H1 (cell line): ENCODE results near the gene KIFC1. TPM values are rescaled to one million over a fixed set of nuclear protein-coding genes. Genes with fewer than 3 reads are reported as not detected.

Source experiments
- ATF3 ChIP-seq: IDR thresholded peaks from 2 replicates; pipeline ENCODE4 v1.6.1; 2011; ENCODE audit warnings: low read depth, mild to moderate bottlenecking, low read length; ENCODE audit not compliant: insufficient read depth
- BCL11A ChIP-seq, 2 experiments: IDR thresholded peaks; one replicate each; pipeline ENCODE4 v1.6.1; 2011; ENCODE audit warnings: low read depth in 2 of 2, low read length in 2 of 2, mild to moderate bottlenecking in 2 of 2
- BRCA1 ChIP-seq: IDR thresholded peaks from 2 replicates; pipeline ENCODE4 v1.6.1; 2012; ENCODE audit warnings: low read depth, low read length, improper control_type of control experiment
- CHD7 ChIP-seq: fragments of 300-600 bp; sonication (generic); IDR thresholded peaks from 2 replicates; pipeline ENCODE4 v1.7.1; 2012; ENCODE audit warnings: low read length, moderate library complexity, mild to moderate bottlenecking, inconsistent platforms; ENCODE audit not compliant: insufficient replicate concordance
- EGR1 ChIP-seq: IDR thresholded peaks from 2 replicates; pipeline ENCODE4 v1.6.1; 2011; ENCODE audit warnings: low read depth, low read length, borderline replicate concordance
- FOSL1 ChIP-seq: IDR thresholded peaks from 2 replicates; pipeline ENCODE4 v1.6.1; 2011; ENCODE audit warnings: mild to moderate bottlenecking, low read depth, low read length, moderate library complexity; ENCODE audit not compliant: insufficient read depth
- SIRT6 ChIP-seq: IDR thresholded peaks from one replicate; pipeline ENCODE4 v1.7.1; 2012; ENCODE audit warnings: low read length, inconsistent platforms
- SIX5 ChIP-seq: IDR thresholded peaks from 2 replicates; pipeline ENCODE4 v1.6.1; 2011; ENCODE audit warnings: mild to moderate bottlenecking, low read depth, low read length
- TCF12 ChIP-seq: IDR thresholded peaks from 2 replicates; pipeline ENCODE4 v1.6.1; 2011; ENCODE audit warnings: low read depth, mild to moderate bottlenecking, low read length
- polyA plus RNA-seq, 7 experiments: library from polyadenylated mRNA; depleted of rRNA in 3 of 7; stranded (reverse) in 5 of 7; unstranded in 2 of 7; fragments of >200 nt in 5 of 7; fragments of 200-250 nt in 2 of 7; gene quantifications; 1 replicate in 5 of 7; 2 replicates in 1 of 7; 4 replicates in 1 of 7; pipeline versions ENCODE4 v1.2.1 to v1.2.3, GENCODE V29; 2011 to 2013; ENCODE audit warnings: missing spikeins in 2 of 7, mixed read lengths in 2 of 7
- total RNA-seq: library from RNA; stranded (reverse); fragmentation: NEBNext Ultra II Directional; extraction: Animal tissue kit (Norgen Biotek cat#: 25700); gene quantifications from 2 replicates; pipeline ENCODE4 v1.2.1, GENCODE V29; 2021

KIFC1 gene
- total and polyA plus RNA-seq, 2 of the 8 experiments (the other 6 are each of a cell fraction or from before 2014, with no cell fraction given): 46.6 to 64.3 TPM

- no peak for TF ChIP-seq SIRT6
- no peak for TF ChIP-seq BCL11A (IDR thresholded peaks at IDR 0.05; ENCODE audit: low read depth in 2 of 2, low read length in 2 of 2)
- no peak for TF ChIP-seq ATF3
- no peak for TF ChIP-seq SIX5
- no peak for TF ChIP-seq TCF12
- no peak for TF ChIP-seq FOSL1
- no peak for TF ChIP-seq CHD7
- no peak for TF ChIP-seq BRCA1
- no peak; the same call in 1 of the 2 replicates for TF ChIP-seq EGR1
These were observed 34.3 kb downstream of the KIFC1 start (continued) for GRCh38 chr6:33425668-33426577.
